Upper lobe of left lung (tissue), 6 donors: ENCODE results near the gene GPR137. TPM values are rescaled to one million over a fixed set of nuclear protein-coding genes. Genes with fewer than 3 reads are reported as not detected.

Source experiments
- ATAC-seq, 2 donors: fragments of 200-7000 bp; cut with Tn5 transposase; one replicate each; pipeline ENCODE4 v1.9.1; 2022; ENCODE audit warnings: mild to moderate bottlenecking in 2 of 2, moderate library complexity in 2 of 2; ENCODE audit not compliant: low FRiP score in 2 of 2
- DNase-seq, 2 donors: peaks; one replicate each; pipeline ENCODE4 v3.0.0-alpha.2; 2019 to 2020
- H3K27ac ChIP-seq, 4 donors: fragments of 200-600 bp; sonication (generic); one replicate each; pipeline ENCODE4 v1.5.1; 2016 to 2019
- H3K27me3 ChIP-seq, 4 donors: fragments of 200-600 bp; sonication (generic); one replicate each; pipeline ENCODE4 v1.5.1; 2017 to 2019
- H3K36me3 ChIP-seq, 4 donors: fragments of 200-600 bp; sonication (generic); one replicate each; pipeline ENCODE4 v1.5.1; 2016 to 2019
- H3K4me1 ChIP-seq, 4 donors: fragments of 200-600 bp; sonication (generic); one replicate each; pipeline ENCODE4 v1.5.1; 2018 to 2019
- H3K4me3 ChIP-seq, 4 donors: fragments of 200-600 bp; sonication (generic); one replicate each; pipeline ENCODE4 v1.5.1; 2017 to 2019; ENCODE audit warnings: mild to moderate bottlenecking in 2 of 4, moderate library complexity in 1 of 4
- H3K9me3 ChIP-seq, 4 donors: fragments of 200-600 bp; sonication (generic); one replicate each; pipeline ENCODE4 v1.5.1; 2018 to 2019
- EP300 ChIP-seq, 4 donors: sonication (generic); formaldehyde crosslinking; IDR thresholded peaks; one replicate each; pipeline ENCODE4 v1.5.1; 2017; ENCODE audit warnings: antibody characterized with exemption in 4 of 4, control low read depth in 2 of 4
- POLR2A ChIP-seq, 4 donors: fragments of 450-650 bp; IDR thresholded peaks; one replicate each; pipeline ENCODE4 v1.5.1; 2016 to 2017; ENCODE audit warnings: antibody characterized with exemption in 4 of 4, mild to moderate bottlenecking in 2 of 4
- POLR2AphosphoS5 ChIP-seq, 2 donors: sonication (generic); formaldehyde crosslinking; IDR thresholded peaks; one replicate each; pipeline ENCODE4 v1.5.1; 2017; ENCODE audit warnings: antibody characterized with exemption in 2 of 2
- WGBS, 2 donors: methylation state at CpG; one replicate each; pipeline ENCODE4 v1.1.5; 2017 to 2018; 5-methylcytosine and 5-hydroxymethylcytosine counted together
- total RNA-seq, 6 donors: library from RNA; depleted of rRNA in 4 of 6; stranded (reverse); fragments of >200 nt in 4 of 6; gene quantifications; one replicate each; pipeline versions ENCODE4 v1.1.0 to v1.2.1, GENCODE V29; 2016 to 2021
- TF ChIP-seq, protein P1 (sequence below), 6 experiments: fragments of 450-650 bp in 4 of 6; fragments of 200-600 bp in 2 of 6; sonication (generic) in 2 of 6; IDR thresholded peaks; one replicate each; pipeline ENCODE4 v1.5.1; 2016 to 2019; ENCODE audit warnings: antibody characterized with exemption in 6 of 6
- donor health status: DM: no; HTN: no; CAD: no; lungs with moderate emphysema.
- donor health status: DM: no; HTN: yes; CAD: no; lungs with severe emphysema.

GPR137 gene
- total RNA-seq, 6 donors from 2014 or later: 7.3 to 48.1 (median 27.0) TPM

DNA sequence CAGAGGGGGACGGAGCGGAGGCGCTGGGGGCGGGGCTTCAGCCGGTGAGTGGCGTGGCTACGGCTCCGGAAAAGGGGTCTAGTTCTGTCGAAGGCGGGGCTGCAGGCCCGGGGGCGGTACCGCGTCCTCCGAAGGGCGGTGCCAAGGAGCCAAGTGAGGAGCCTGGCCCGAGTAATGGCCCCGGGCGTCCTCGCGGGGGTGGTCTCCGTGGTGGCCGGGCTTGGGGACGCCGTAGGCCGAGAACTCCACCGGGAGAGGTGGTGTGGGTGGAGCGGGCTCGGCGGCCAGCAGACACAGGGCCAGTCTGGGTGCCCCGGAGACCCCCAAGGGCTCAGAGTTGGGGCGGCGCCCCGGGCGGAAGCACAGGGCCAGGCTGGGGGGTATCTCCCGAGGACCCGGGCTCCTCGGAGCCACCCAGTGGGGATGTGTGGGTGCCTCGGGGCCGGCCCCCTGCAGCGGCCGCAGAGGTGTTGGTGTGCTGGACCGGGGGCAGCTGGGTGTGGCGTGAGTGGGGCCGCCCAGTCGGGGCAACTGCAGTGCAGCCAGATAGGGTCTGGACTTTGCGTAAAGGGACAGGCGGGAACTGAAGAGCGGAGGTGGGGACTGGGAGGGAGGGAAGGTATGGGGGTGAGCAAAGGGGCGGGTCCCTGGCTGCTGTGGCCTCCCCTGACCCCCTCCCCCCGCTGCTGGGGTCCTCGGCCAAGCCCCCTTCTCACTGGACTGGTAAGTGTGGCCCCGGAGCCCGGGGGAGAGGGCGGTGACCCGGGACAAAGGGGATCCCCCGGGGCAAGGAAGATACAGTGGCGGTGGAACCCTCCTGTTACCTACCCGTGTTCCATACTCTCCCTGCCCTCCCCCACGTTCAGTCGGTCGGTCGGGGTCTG is 43.9 kb upstream of the GPR137 start:
- DNase-seq: peak in 1 of 2 donors; percentile 55
- Histone ChIP-seq H3K4me3 (peak overlapping the region; percentile 71 to 97 (median 90)), H3K4me1 (peaks cover 55 to 73% (median 59%) of the 10 kb centered on the region in 4 donors), H3K27ac (peak overlapping the region; percentile 93 to 99 (median 98)), H3K27me3 (no peaks in the 10 kb centered on the region), H3K36me3 (peaks cover 0 to 31% (median 18%) of the 10 kb centered on the region in 4 donors), H3K9me3 (no peaks in the 10 kb centered on the region)
- ATAC-seq: peak in 1 of 2 donors; percentile 2
- 0 to 1% methylated on average over 23 to 43 of the region's 63 CpGs for WGBS, 2 donors
- TF ChIP-seq EP300 (IDR thresholded peaks at IDR 0.05) (no peak), POLR2AphosphoS5 (IDR thresholded peaks at IDR 0.05) (peak; percentile 61 to 75), POLR2A (IDR thresholded peaks at IDR 0.05) (peak in 3 of 4 donors; percentile 34 to 58 (median 45))
- TF ChIP-seq, protein P1, sequence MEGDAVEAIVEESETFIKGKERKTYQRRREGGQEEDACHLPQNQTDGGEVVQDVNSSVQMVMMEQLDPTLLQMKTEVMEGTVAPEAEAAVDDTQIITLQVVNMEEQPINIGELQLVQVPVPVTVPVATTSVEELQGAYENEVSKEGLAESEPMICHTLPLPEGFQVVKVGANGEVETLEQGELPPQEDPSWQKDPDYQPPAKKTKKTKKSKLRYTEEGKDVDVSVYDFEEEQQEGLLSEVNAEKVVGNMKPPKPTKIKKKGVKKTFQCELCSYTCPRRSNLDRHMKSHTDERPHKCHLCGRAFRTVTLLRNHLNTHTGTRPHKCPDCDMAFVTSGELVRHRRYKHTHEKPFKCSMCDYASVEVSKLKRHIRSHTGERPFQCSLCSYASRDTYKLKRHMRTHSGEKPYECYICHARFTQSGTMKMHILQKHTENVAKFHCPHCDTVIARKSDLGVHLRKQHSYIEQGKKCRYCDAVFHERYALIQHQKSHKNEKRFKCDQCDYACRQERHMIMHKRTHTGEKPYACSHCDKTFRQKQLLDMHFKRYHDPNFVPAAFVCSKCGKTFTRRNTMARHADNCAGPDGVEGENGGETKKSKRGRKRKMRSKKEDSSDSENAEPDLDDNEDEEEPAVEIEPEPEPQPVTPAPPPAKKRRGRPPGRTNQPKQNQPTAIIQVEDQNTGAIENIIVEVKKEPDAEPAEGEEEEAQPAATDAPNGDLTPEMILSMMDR (IDR thresholded peaks at IDR 0.05): peak in 3 of 6 experiments; percentile 11 to 38 (median 14)

DNA sequence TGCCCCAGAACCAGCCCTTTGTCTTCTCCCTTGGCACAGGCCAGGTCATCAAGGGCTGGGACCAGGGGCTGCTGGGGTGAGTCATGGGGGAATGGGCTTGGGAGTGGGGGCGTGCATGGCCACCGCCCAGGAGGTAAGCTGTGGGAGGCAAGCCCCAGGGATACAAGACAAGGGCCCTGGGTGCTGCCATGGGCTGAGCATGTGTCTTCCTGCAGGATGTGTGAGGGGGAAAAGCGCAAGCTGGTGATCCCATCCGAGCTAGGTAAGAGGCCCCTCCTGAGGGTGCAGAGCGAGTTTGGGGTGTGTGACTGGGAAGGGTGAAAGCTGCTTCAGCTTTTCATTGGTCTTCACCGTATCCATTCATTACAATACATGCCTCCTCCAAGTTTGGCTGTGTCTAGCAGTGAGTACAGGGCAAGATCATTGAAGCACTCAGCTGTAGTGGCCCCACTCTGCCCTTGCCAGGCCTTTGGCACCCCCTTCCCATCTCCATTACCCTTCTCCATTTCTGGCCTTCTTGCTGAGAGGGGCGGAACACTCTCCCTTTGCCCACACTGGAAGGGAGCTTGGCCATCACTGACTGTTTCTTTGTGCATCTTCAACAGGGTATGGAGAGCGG is 42.3 kb upstream of the GPR137 start:
- DNase-seq (peak in 1 of 2 donors; percentile 38), ATAC-seq (no peak)
- Histone ChIP-seq H3K27ac (peak overlapping the region in 1 of 4 donors; percentile 93), H3K36me3 (peaks cover 0 to 18% (median 13%) of the 10 kb centered on the region in 4 donors), H3K4me3 (peak overlapping the region in 1 of 4 donors; percentile 89), H3K4me1 (peaks cover 48 to 70% (median 56%) of the 10 kb centered on the region in 4 donors), H3K27me3 (no peaks in the 10 kb centered on the region), H3K9me3 (no peaks in the 10 kb centered on the region)
- TF ChIP-seq, protein P1 (IDR thresholded peaks at IDR 0.05): no peak
- TF ChIP-seq POLR2AphosphoS5 (IDR thresholded peaks at IDR 0.05) (no peak), POLR2A (IDR thresholded peaks at IDR 0.05) (no peak), EP300 (IDR thresholded peaks at IDR 0.05) (no peak)
- WGBS, 2 donors: 81 to 90% methylated on average over 4 to 8 of the region's 8 CpGs

DNA sequence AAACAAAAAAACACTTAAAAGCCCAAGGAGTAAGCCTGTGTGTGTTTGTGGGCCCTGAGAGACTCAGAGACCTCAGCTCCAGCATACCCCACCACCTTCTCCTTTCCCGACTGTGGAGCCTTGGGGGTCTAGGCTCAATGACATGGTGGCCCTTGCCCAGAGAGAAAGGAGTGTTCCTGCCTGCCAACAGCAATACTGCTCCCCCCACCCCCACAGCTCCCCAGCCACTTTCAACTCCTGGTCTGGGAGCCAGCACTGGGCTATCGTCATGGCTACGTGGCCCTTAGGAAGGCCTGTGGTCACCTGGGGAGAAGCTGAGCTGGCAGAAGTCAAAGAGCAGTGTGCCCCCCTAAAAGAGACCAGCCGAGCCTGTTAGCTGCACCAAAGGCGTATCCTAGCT is 41.5 kb upstream of the GPR137 start:
- ATAC-seq: no peak
- H3K4me3 ChIP-seq: no peak overlapping the region
- no peak for TF ChIP-seq POLR2AphosphoS5 (IDR thresholded peaks at IDR 0.05)
- H3K27me3 ChIP-seq: no peaks in the 10 kb centered on the region
- H3K4me1 ChIP-seq: peaks cover 45 to 64% (median 52%) of the 10 kb centered on the region in 4 donors
- H3K36me3 ChIP-seq: peaks cover 0 to 13% (median 10%) of the 10 kb centered on the region in 4 donors
- WGBS, 2 donors: 76 to 86% methylated on average over 5 of the region's 5 CpGs
- H3K27ac ChIP-seq: no peak overlapping the region
- no peak for DNase-seq
- H3K9me3 ChIP-seq: no peaks in the 10 kb centered on the region

DNA sequence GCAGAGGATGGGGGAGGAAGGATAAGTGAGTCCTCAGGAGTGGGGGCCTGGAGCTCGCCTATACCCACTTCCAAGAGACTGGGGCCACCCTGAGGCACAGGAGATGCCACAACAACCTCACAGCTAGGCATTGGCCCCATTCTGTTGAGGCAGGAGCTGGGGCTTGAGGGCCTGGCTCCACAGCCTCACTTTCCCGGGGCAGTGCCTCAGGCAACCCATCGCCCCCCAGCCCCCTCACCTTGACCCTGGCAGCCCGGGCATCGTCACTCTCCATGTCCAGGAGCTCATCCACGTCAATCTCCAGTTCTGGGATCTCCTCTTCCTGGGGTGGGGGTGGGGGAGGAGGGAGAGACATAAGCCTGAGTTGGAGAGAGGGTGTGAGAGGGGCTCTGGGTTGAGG is 40.7 kb upstream of the GPR137 start:
- no peak for ATAC-seq
- peak overlapping the region; percentile 73 to 91 (median 82) for H3K27ac ChIP-seq
- peak in 1 of 2 donors; percentile 45 for DNase-seq
- no peak for TF ChIP-seq EP300 (IDR thresholded peaks at IDR 0.05)
- no peak for TF ChIP-seq POLR2AphosphoS5 (IDR thresholded peaks at IDR 0.05)
- H3K4me3 ChIP-seq: peak overlapping the region in 3 of 4 donors; percentile 69 to 79 (median 70)
- WGBS, 2 donors: 30% methylated on average over 6 of the region's 6 CpGs; no CpG with 5 or more reads in 1 of the 2 donors
- H3K36me3 ChIP-seq: peaks cover 0 to 13% (median 10%) of the 10 kb centered on the region in 4 donors
- no peaks in the 10 kb centered on the region for H3K9me3 ChIP-seq
- peaks cover 40 to 56% (median 46%) of the 10 kb centered on the region in 4 donors for H3K4me1 ChIP-seq
- no peaks in the 10 kb centered on the region for H3K27me3 ChIP-seq

DNA sequence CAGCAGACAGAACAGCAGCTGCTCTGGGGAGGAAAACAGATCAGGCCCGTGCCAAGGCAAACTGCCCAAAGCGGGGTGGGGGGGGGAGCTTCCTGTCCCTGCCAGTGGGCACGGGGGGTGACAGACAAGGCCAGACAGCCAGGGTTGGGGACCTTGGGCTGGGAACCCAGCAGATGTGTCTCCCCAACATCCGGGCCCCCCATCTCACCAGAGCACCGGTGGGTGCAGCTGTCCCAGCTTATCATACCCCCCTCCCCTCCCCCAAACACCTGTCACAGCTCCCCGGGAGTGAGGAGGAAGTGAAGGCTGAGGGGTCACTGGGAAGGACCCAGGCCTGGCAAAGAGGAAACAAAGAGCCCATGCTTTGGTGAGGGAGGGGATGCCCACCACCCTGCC is 40.2 kb upstream of the GPR137 start:
- no peaks in the 10 kb centered on the region for H3K9me3 ChIP-seq
- peaks cover 0 to 13% (median 10%) of the 10 kb centered on the region in 4 donors for H3K36me3 ChIP-seq
- no peaks in the 10 kb centered on the region for H3K27me3 ChIP-seq
- DNase-seq (no peak), ATAC-seq (no peak)
- H3K27ac ChIP-seq: peak overlapping the region; percentile 73 to 91 (median 82)
- peak overlapping the region; percentile 64 to 79 (median 70) for H3K4me3 ChIP-seq
- 4% methylated on average over 6 of the region's 6 CpGs; no CpG with 5 or more reads in 1 of the 2 donors for WGBS, 2 donors
- peaks cover 36 to 53% (median 42%) of the 10 kb centered on the region in 4 donors for H3K4me1 ChIP-seq
- TF ChIP-seq, protein P1 (IDR thresholded peaks at IDR 0.05): no peak
- TF ChIP-seq POLR2A (IDR thresholded peaks at IDR 0.05) (no peak), EP300 (IDR thresholded peaks at IDR 0.05) (no peak), POLR2AphosphoS5 (IDR thresholded peaks at IDR 0.05) (no peak)
